KBM-7 (cell line): ENCODE data around the gene PTPRD.

ENCODE experiments used
- DNase-seq: peaks from one replicate; pipeline ENCODE4 v3.0.0-alpha.2; 2015
- in situ Hi-C: fragments of 300-500 bp; cut with MboI; formaldehyde crosslinking; loops from 2 replicates; pipeline ENCODE4 v1.14.3; 2020; ENCODE audit warnings: low sequenced_read_pairs, low pct_unique_long_range_greater_than_20kb, mixed read lengths

PTPRD gene

GRCh38 chr9:8431505-8431904 is 2181.3 kb downstream of the PTPRD start:
- DNase-seq: no peak
- in situ Hi-C loops: no loop called here

- no peak for DNase-seq
- in situ Hi-C loops: no loop called here
Observed at GRCh38 chr9:8430945-8431344, 2181.9 kb downstream of the PTPRD start.

GRCh38 chr9:8429768-8430167 is 2183.0 kb downstream of the PTPRD start:
- no peak for DNase-seq
- in situ Hi-C loops: no loop called here

- in situ Hi-C loops: no loop called here
- DNase-seq: no peak
Observed at GRCh38 chr9:8429157-8429556, 2183.6 kb downstream of the PTPRD start.

GRCh38 chr9:8428389-8428788 is 2184.4 kb downstream of the PTPRD start:
- in situ Hi-C loops: no loop called here

GRCh38 chr9:8424786-8425410 is 2187.9 kb downstream of the PTPRD start:
- no peak for DNase-seq
- in situ Hi-C loops: no loop called here

More at GRCh38 chr9:8428389-8428788, 2184.4 kb downstream of the PTPRD start:
- DNase-seq: no peak

- no peak for DNase-seq
- in situ Hi-C loops: no loop called here
Observed at GRCh38 chr9:8420416-8420815, 2192.4 kb downstream of the PTPRD start.

- in situ Hi-C loops: no loop called here
- no peak for DNase-seq
Observed at GRCh38 chr9:8419596-8420275, 2193.1 kb downstream of the PTPRD start.

GRCh38 chr9:8417341-8417740 is 2195.5 kb downstream of the PTPRD start:
- in situ Hi-C loops: no loop called here
- no peak for DNase-seq

GRCh38 chr9:8412327-8412726 is 2200.5 kb downstream of the PTPRD start:
- no peak for DNase-seq
- in situ Hi-C loops: no loop called here

- in situ Hi-C loops: no loop called here
- DNase-seq: no peak
Observed at GRCh38 chr9:8408575-8409190, 2204.1 kb downstream of the PTPRD start.

GRCh38 chr9:8401961-8402705 is 2210.7 kb downstream of the PTPRD start:
- in situ Hi-C loops: no loop called here

GRCh38 chr9:8400378-8400777 is 2212.4 kb downstream of the PTPRD start:
- DNase-seq: no peak
- in situ Hi-C loops: no loop called here

More at GRCh38 chr9:8401961-8402705, 2210.7 kb downstream of the PTPRD start:
- no peak for DNase-seq

GRCh38 chr9:8395022-8395421 is 2217.8 kb downstream of the PTPRD start:
- DNase-seq: no peak
- in situ Hi-C loops: no loop called here

GRCh38 chr9:8394341-8394740 is 2218.5 kb downstream of the PTPRD start:
- DNase-seq: no peak
- in situ Hi-C loops: no loop called here

- in situ Hi-C loops: no loop called here
- DNase-seq: no peak
Observed at GRCh38 chr9:8392866-8393265, 2219.9 kb downstream of the PTPRD start.

- in situ Hi-C loops: no loop called here
- no peak for DNase-seq
Observed at GRCh38 chr9:8391566-8391965, 2221.2 kb downstream of the PTPRD start.

GRCh38 chr9:8391132-8391531 is 2221.7 kb downstream of the PTPRD start:
- in situ Hi-C loops: no loop called here
- DNase-seq: no peak

- in situ Hi-C loops: no loop called here
- DNase-seq: no peak
Observed at GRCh38 chr9:8390571-8390970, 2222.2 kb downstream of the PTPRD start.

GRCh38 chr9:8389531-8389930 is 2223.3 kb downstream of the PTPRD start:
- in situ Hi-C loops: no loop called here
- no peak for DNase-seq
